HG03520 (cell line): ENCODE results near the gene CHSY1.

ENCODE experiments used
- ATAC-seq: cut with Tn5 transposase; IDR thresholded peaks from one replicate; pipeline ENCODE4 v1.9.1; 2021; ENCODE audit warnings: mild to moderate bottlenecking, moderate library complexity; ENCODE audit not compliant: unreplicated experiment

The CHSY1 gene

DNA sequence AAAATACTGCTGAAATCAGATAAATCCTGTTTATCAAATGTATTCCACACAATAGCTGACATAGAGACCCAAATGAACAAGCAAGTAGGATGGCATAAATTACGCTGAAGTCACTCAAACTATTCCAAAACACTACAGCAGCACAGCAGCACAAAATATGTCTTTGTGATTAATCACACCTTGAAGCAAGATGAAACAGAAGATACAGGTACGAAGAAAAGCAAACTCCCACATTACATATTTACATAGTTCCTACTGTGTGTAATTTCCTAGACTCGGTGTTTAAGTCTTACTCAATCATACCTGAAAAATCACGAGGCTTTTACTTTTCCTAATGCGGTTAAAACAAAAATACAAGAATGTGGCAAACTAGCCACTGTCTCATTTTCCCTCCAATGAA is 38.3 kb downstream of the CHSY1 start:
- ATAC-seq = no peak

DNA sequence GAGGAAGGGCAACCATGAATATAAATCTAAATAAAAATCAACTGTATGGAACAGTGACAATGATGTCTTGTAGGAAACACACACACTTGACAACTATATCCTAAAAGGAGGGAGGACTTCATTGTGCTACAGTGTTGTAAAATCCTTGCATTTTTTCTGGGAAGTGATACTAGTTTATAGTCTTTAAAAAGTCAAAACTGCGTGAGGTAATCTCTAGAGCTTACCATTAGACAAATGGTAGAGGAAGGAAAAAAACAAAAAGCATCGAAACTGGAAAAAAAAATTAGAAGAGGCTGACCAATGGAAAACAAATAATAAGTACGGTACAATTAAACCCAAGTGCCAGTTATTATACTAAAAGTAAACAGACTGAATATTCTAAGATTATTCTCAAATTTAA is 38.7 kb downstream of the CHSY1 start:
- ATAC-seq = no peak

DNA sequence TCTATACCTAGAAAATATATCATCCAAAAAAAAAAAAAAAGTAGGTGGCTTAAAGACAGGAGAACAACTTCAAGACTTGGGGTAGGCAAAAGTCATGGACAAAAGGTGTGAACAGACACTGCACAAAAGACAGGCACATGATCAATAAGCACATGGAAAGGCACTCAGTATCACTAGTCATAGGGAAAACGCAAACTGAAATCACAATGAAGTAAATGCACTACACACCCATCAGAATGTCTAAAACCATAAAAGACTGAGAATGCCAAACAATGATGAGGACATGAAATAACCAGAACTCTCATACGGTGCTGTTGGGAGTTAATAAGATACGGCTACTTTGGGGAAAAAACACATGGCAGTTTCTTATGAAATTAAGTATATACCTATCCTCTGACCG is 40.0 kb downstream of the CHSY1 start:
- ATAC-seq = no peak

DNA sequence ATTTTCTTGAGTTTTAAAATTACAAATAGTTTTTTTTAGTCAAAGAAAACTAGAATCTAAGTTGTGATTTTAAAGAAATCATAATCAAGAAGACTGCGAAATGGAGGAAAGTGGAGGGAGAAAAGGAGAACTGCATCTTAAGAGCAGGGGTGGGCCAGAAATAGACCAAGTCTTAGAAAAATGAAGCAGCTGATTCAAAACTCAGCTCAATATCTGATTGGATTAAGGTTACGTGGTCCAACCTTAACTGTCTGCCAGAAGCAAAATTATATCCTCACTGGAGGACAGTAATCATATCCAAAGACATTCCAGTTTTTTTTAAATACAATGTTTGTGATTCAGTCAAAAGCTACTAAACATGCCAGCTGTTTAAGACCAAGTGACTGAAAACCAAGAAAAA is 41.4 kb downstream of the CHSY1 start:
- no peak for ATAC-seq

DNA sequence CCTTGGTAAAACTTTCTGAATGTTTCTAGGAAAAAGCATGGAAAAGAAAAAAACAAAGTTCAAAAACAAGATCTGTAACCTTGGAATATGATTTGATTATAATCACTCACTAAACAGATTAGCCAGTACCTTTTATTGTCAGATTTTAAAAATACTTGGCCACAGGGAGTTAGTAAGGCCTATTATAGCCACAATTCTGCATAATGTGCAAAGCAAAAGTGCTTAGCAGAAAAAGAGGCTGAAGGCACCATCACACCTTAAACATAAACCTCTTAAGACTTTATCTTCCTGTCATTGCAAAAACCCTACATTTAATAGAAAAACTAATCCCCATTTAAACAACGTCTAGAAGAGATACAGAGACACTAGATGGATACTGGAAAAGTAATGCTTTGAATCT is 41.8 kb downstream of the CHSY1 start:
- ATAC-seq = no peak

DNA sequence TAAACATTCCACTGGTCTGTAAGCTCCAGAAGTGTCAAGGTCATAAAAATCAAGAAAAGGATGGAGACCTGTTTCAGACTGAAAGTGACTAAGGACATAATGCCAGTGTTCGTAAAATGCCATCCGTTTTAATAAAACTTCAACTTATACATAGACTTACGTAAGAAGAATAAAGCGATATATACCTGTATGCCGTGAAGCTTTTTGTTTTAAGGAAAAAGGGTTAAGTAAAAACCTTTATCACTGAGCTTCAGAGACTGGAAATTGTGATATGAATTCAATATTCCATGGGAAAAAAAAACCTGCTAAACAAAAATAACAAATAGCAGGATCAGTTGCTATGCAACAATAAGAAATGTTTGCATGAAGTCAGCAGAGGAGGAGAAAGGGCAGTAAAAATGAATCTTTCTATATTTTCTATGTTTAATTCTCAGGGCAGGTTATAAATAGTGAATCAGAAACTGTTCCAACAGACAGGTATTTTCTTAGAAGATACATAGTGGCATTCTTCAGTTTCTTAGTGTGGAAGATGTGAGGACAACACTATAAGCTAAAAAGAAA is 42.5 kb downstream of the CHSY1 start:
- ATAC-seq = no peak

DNA sequence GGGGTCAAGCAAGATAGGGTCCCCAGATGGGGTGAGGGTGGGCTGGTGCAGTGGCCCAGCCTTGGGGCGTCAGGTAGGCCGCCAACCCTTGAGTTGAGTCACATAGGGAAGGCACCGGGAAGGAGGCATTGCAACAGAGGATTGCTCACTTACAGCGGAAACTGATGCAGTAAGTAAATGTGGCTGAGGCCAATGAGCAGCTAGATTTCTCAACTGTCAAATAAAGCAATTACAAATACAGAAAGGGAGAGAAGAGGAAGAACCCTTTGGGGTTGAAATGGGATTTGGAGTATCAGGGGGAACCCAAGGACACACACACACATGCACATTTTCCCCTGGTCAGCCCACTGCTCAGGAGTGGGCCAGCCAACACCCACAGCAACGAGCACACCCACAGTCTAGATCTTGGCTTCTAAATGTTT is 44.0 kb downstream of the CHSY1 start:
- no peak for ATAC-seq

DNA sequence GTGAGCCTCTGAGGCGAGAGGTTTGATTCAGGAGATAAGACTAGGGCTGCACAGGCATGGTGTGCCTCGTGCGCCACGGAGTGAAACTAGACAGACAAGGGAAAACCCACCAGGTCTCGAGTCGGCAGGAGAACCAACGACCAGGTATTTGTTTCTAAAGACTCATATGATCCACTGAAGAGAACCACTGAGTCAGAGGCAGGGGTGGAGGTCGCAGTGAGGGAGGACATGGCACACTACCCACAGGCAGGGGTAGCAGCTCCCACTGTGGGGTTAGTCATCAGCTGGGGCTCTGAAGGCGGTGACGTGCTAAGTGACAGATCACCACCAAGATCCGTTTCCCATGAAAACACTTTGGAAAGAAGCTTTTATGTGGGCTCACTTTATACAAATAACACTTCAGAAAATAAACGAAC is 45.7 kb downstream of the CHSY1 start:
- no peak for ATAC-seq

DNA sequence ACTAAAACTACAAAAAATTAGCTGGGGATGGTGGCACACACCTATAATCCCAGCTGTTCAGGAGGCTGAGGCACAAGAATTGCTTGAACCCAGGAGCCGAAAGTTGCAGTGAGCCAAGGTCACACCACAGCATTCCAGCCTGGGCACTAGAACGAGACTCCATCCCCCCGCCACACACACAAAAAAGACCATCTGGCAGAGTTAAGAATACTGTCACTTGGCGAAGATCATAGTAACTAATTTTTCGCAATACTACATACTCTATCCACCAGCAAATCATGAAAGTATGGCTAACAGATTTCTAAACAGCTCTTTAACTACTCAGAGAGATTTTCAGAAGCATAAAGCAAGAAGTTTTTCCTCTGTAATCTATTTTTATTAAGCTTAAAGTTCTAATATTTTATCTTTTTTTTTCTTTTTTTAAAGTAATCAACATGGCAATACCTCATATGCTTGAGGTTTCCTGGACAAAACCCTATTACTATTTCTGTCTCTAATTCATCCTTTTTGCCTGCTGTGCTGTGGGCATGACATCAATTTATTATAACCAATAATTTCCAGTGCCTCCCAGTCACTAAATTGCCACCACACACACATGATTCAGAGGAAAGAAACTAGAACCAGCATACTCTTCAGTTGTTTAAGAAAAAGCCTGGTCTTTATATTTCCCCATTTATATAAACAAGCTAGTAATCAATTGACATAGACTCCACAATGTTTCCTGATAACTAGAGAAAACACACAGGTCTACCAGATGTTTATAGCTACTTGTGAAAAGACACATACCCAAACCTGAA is 46.9 kb downstream of the CHSY1 start:
- ATAC-seq = no peak

DNA sequence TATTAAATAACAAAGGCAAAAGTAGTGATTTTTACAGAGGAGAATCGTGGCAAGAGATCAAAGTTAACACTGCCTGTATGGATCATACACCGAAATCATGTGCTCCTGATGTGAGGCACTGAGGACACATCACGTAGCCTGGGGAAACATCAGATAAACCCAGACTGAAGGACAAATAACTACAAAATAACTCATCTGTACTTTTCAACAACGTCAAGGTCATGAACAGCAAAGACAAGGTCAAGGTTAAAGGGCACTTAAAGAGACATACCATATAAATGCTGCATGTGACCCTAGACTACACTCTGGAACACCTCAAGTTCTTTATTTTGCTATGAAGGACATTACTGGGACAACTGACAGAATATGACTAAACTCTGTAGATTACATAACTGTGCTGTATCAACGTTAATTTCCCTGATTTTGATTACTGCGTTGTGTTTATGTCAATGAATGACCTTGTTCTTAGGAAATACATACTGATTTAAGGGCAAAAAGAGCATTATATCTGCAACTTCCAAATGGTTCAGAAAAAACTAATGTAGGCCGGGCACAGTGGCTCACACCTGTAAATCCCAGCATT is 48.1 kb downstream of the CHSY1 start:
- ATAC-seq = no peak

DNA sequence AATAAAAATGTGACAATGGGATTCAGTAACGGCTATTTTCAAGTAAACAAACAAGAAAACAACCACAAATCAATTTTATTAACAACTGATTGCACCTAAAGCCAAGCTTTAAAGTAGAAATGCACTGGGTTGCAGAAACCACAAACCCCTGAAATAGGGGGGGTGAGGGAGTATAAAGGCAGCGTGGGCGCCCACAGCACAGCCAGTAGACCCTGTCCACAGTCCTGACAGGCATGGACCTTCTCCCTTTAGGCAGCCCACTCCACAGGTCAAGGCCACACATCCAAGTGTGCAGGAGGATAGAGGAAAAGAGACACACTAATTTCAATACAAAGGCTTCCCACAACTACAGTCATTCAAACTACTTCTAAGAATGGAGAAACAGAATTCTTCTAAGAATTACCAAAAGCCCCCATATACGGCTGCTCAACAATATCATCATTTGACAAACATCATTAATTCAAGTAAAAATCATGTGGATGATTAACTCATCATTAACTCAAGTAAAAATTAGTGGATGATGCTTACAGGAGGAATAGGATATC is 48.7 kb downstream of the CHSY1 start:
- no peak for ATAC-seq

DNA sequence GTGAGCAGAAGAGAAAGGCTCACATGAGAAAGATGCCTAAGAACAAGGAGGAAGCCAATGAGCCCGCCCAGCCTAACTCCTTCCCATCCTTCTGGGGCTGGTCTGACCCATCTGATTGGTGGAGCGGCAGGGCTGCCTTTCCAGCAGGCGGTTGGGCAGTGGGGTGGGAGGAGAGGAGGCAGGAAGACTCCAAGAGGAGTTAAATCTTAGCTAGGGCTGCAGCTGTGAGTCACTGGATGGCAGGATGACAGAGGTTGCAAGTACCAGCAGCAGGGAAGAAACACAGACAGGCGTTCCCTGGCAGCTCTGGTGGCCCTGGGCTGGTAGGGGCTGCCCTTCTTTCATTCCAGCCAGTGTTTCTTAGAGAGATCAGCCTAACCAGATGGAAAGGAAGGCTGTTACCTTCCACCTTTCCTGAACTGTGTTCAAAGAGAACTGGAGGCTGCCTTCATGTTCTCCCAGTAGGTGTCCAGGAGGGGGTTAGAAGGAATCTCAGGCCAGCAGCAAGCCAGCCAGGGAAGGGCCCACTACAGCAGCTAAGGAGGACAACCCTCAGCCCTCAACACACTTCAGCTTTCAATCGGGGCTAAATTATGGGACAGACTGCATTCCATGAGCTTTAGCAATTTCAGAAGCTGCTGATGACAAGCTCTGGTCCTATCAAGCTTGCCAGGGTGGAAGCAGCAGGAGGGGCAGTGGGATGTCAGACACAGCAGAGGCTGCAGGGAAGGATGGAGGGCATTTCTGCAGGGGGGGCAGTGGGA is 50.3 kb downstream of the CHSY1 start:
- ATAC-seq = no peak

DNA sequence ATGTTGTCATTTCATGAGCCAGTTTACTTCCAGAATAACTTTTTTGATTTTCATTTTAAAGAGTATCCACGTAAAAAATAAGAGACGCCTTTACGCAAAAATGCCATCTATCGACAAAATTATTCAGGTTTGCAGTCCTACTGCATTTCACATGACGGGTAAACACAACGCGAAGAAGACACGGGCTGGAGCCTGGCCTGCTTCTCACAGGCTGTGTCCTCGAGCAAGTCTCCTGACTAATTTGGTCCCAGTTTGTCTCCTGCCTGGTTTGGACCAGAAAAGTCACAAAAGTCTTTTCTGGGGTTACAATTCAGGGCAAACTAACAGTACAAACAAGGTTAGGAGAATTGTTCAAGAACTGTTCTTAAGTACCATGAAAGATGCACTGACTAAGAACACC is 51.7 kb downstream of the CHSY1 start:
- ATAC-seq = no peak

DNA sequence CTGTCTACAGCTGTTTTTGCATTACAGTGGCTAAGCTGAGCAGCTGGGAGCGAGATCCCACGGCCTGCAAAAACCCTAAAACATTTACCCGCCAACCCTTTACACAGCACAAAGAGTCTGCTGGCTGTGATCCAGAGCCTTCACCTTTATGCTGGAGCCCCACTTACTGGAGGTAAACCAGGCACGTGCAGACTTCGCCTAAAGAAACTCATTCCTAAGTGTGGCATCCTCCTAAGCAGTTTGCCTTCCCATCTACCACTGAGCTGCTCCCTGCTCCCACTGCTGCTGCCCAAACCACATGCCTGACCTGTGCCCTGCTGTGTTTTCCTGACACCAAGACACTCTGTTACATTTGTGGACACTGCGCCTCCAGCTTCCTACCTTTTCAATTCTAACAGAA is 53.0 kb downstream of the CHSY1 start:
- ATAC-seq = no peak

DNA sequence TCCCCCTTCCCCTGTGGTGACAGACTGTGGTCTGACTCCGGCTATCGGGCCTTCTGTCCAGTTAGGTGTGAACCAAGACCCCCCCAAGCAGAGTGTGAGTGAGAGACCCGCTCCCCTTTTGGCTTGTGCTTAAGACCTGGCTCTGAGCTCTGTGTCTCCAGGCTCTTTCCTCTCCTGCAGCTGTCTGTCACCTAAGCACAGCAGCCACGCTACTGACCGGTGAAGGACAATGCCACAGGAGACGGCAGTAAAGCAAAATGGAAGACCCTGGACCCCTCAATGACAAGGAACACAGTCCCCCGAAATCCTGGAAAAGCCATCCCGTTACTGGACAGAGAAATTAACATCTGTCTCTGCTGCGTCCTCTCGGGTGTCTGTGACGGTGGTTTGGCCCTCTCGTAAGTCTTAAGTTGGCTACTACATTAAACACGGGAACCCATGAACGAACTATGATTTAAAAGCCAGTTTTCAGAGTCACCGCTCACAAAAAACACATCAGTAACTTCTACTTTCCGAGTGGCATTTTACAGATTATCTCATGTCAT is 53.7 kb downstream of the CHSY1 start:
- no peak for ATAC-seq

DNA sequence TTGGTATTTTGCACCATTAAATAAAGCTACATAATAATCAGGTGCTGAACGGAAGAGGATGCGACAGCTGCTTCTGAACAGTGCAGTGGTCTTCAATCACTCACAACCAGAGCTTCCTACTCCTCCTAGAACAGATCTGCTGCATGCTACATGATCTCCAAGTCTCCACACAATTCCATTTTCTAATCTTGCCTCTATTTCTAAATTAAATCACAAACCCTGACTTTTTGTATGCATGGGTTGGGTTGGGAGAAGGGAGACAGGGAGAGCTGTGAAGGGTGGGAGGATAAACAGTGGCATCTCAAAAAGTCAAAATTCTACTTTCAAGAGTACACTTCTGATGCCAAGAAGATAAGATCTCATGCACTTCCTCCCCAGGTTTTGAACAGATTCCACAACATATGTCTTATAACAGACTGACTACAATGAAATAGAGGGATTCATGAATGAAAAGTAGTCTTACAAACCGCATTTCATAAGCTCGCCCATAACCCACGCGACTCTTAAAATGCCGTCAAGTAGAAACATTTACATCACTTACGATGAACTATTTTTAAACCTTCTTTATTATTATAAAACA is 57.2 kb downstream of the CHSY1 start:
- ATAC-seq = no peak

DNA sequence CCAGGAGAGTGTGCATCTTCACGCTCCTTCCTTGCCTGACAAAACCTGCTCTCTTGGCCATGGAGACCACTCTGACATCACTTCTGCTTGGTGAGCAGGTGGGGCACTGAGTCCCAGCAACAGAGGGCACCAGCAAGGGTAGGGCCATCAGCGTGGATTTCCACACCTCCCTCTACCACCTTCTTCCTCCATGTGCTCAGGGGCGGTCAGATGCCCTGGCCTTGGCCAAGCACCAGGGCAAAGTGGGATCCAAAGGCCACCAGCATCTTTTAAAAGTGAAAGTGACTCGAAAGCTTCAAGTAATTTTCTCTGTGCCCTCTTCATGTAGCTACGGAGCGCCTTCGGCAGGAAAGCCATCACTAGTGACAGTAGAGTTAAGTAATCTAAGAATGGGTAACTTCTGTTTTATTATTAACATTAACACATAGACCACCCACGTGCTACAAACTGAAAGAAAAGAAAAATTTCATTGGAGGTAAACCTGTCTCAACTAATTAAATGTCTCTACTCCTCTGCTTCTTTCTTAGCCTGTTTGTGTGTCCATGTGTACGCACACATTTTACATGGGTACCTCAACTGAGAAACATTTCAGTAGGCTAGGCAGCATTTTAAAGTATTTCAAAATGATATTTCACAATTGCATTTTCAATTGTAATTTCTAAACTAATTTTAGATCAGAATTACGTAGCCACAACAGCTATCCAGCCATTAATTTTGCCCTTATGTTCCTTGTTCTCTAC is 57.9 kb downstream of the CHSY1 start:
- no peak for ATAC-seq

DNA sequence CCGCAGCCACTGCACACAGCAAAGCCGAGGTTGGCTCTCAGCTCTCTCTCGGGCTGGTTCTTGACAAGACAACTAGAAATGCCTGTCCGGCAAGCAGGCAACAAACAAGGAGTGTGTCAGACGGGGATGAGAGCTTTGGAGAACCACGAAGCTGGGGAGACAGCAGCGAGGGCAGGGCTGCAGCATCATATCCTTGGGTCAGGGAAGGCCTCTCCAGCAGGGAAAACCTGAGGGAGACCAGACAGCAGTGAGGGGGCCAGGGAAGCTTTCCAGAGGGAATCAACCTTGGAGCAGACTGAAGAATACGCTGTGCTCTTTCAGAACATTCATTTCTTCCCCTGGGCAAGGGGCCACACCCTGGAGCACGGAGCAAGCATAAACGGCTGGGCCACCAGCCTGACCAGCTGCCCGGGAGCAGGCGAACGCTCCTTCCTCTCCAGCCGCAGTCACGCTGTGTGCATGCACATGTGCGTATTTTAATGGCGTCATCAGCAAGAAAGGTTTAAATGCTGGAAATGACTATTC is 58.7 kb downstream of the CHSY1 start:
- no peak for ATAC-seq

DNA sequence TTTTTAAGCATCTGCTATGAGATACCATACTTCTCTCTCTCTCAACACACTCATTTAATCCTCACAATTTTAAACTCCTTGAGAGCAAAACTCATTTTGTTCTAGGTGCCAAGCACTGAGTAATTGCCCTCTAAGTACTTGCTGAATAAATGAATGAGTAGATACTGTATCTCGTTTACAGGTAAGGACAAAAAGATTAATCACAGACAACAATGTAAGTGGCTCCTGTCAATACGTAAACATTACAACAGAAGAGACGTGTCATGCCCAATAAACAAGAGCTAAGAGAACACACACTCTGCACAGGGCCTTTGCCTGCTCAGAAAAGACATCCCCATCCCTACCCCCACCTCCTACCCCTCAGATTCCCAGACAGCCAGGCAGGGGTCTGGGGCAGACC is 59.8 kb downstream of the CHSY1 start:
- ATAC-seq = no peak

DNA sequence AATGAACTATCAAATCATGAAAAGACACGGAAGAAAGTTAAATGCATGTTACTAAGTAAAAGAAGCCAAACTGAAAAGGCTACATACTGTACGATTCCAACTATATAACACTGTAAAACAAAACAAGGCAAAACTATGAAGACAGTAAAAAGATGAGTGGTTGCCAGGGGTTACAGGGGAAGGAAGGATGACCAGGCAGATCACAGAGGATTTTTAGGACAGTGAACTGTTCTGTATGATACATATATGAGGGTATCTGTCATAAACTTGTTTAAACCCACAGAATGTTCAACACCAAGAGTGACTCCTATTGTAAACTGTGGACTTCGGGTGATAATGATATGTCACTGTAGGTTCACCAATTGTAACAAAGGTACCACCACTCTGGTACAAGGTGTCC is 60.6 kb downstream of the CHSY1 start:
- no peak for ATAC-seq
